ENCODE results near the gene LRBA.

LRBA gene

GRCh38 chr4:151046609-151047008 is 31.5 kb upstream of the LRBA start:
- no peak overlapping the region for H3K4me3 ChIP-seq (ENCODE audit: control insufficient read depth, low read depth, low read length)
- TF ChIP-seq CTCF (IDR thresholded peaks at IDR 0.05; ENCODE audit: control insufficient read depth, insufficient read depth, low read depth, low read length, missing control alignments), result no peak
- DNase-seq (ENCODE audit: low read depth), result no peak

- TF ChIP-seq CTCF (IDR thresholded peaks at IDR 0.05; ENCODE audit: control insufficient read depth, insufficient read depth, low read depth, low read length, missing control alignments), result no peak
- DNase-seq (ENCODE audit: low read depth), result no peak
- H3K4me3 ChIP-seq (ENCODE audit: control insufficient read depth, low read depth, low read length), result no peak overlapping the region
These were observed 30.8 kb upstream of the LRBA start for GRCh38 chr4:151045907-151046306.

GRCh38 chr4:151043803-151044515 is 28.9 kb upstream of the LRBA start:
- H3K4me3 ChIP-seq (ENCODE audit: control insufficient read depth, low read depth, low read length), result no peak overlapping the region
- TF ChIP-seq CTCF (IDR thresholded peaks at IDR 0.05; ENCODE audit: control insufficient read depth, insufficient read depth, low read depth, low read length, missing control alignments), result no peak
- no peak for DNase-seq (ENCODE audit: low read depth)

GRCh38 chr4:151039733-151040132 is 24.6 kb upstream of the LRBA start:
- TF ChIP-seq CTCF (IDR thresholded peaks at IDR 0.05; ENCODE audit: control insufficient read depth, insufficient read depth, low read depth, low read length, missing control alignments), result no peak

GRCh38 chr4:151038452-151039157 is 23.5 kb upstream of the LRBA start:
- no peak for TF ChIP-seq CTCF (IDR thresholded peaks at IDR 0.05; ENCODE audit: control insufficient read depth, insufficient read depth, low read depth, low read length, missing control alignments)
- no peak for DNase-seq (ENCODE audit: low read depth)
- H3K4me3 ChIP-seq (ENCODE audit: control insufficient read depth, low read depth, low read length), result no peak overlapping the region

More at GRCh38 chr4:151039733-151040132, 24.6 kb upstream of the LRBA start:
- no peak for DNase-seq (ENCODE audit: low read depth)
- no peak overlapping the region for H3K4me3 ChIP-seq (ENCODE audit: control insufficient read depth, low read depth, low read length)

- no peak for TF ChIP-seq CTCF (IDR thresholded peaks at IDR 0.05; ENCODE audit: control insufficient read depth, insufficient read depth, low read depth, low read length, missing control alignments)
- no peak overlapping the region for H3K4me3 ChIP-seq (ENCODE audit: control insufficient read depth, low read depth, low read length)
- DNase-seq (ENCODE audit: low read depth), result no peak
These were observed 20.8 kb upstream of the LRBA start for GRCh38 chr4:151035911-151036310.
